Measurements from ENCODE around the gene TNNC2. TPM values are rescaled to one million over a fixed set of nuclear protein-coding genes. Genes with fewer than 3 reads are reported as not detected.

TNNC2 gene
- total RNA-seq, 2 experiments from 2014 or later: not detected

- TF ChIP-seq CTCF (IDR thresholded peaks at IDR 0.05): no peak
- CTCF ChIA-PET: interaction anchor here (0.9 to 2.4 kb wide), 3 partner anchors 10 to 173 kb away, joined by 3 to 14 read pairs (median 3); no protein-coding TSS in a partner anchor
- POLR2A ChIA-PET: no interaction called here
- Mint-ChIP-seq H3K27me3 (no peaks in the 10 kb centered on the region), H3K27ac (no peak overlapping the region), H3K9me3 (no peaks in the 10 kb centered on the region), H3K4me1 (ENCODE audit: low read depth) (peaks cover 17% of the 10 kb centered on the region), H3K36me3 (ENCODE audit: low read depth) (peaks cover 29% of the 10 kb centered on the region), H3K4me3 (no peak overlapping the region)
- DNase-seq (no peak), ATAC-seq (no peak)
- intact Hi-C loops (cut with micrococcal nuclease): no loop called here
These were observed 30.6 kb downstream of the TNNC2 start for GRCh38 chr20:45796337-45797065.

DNA sequence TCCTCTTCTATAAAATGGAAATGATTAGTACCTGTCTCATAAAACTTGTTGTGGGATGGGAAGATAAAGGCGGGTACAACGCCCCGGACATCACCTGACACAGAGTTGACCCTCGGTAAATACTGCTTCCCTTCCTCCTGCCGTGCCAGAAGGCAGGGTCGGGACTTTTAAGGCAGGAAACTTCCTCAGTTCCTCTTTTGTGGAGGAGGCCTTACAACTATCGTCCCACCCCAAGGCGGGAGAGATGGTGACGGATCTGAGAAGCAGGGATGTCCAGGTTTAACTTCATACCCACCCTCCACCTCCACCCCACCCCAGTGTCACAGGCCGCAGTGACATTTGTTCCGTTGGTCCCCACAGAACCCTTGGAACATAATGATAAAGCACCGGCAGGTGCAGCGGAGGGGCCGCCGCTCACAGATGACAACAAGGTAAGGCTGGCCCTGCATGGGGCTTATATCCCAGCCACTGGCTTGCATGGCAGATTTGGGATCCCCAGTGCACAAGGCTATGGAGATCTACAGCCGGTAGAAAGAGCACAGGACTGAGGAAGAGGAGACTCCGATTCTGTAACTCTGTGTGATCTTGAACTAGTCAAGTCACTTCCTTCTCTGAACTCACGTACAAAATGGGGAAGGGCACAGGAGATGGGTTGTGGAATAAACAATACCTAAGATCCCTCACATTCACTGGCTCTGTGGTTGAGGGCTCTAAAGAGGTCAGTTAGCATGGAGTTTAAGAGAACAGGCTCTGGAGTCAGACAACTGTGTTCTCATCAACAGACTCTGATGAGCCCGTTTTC is 34.6 kb downstream of the TNNC2 start:
- intact Hi-C loops (cut with micrococcal nuclease): no loop called here
- Mint-ChIP-seq H3K27me3 (no peaks in the 10 kb centered on the region), H3K4me3 (peak overlapping the region; percentile 80), H3K9me3 (no peaks in the 10 kb centered on the region), H3K4me1 (ENCODE audit: low read depth) (peaks cover 15% of the 10 kb centered on the region), H3K36me3 (ENCODE audit: low read depth) (peaks cover 24% of the 10 kb centered on the region), H3K27ac (peak overlapping the region; percentile 93)
- DNase-seq: peak; percentile 19
- ATAC-seq: peak; percentile 4
- ChIA-PET CTCF (interaction anchor here (1.1 to 3.1 kb wide), 3 partner anchors 21 to 195 kb away, joined by 4 to 15 read pairs (median 7); no protein-coding TSS in a partner anchor), POLR2A (interaction anchor here (1.1 to 1.2 kb wide), 2 partner anchors 13 to 178 kb away, joined by 3 to 4 read pairs; no protein-coding TSS in a partner anchor)
- TF ChIP-seq CTCF (IDR thresholded peaks at IDR 0.05): no peak

GRCh38 chr20:45788351-45788750 is 38.8 kb downstream of the TNNC2 start:
- no peak for DNase-seq
- H3K36me3 Mint-ChIP-seq (ENCODE audit: low read depth): peaks cover 3% of the 10 kb centered on the region
- TF ChIP-seq CTCF (IDR thresholded peaks at IDR 0.05): no peak
- POLR2A ChIA-PET: no interaction called here
- no peak for ATAC-seq
- intact Hi-C loops (cut with micrococcal nuclease): no loop called here
- CTCF ChIA-PET: interaction anchor here (1.2 to 2.8 kb wide), 3 partner anchors 8 to 17 kb away, joined by 4 to 19 read pairs (median 9); no protein-coding TSS in a partner anchor
- H3K27ac Mint-ChIP-seq: no peak overlapping the region
- H3K4me1 Mint-ChIP-seq (ENCODE audit: low read depth): peaks cover 15% of the 10 kb centered on the region
- no peak overlapping the region for H3K4me3 Mint-ChIP-seq
- H3K27me3 Mint-ChIP-seq: no peaks in the 10 kb centered on the region
- H3K9me3 Mint-ChIP-seq: no peaks in the 10 kb centered on the region

- intact Hi-C loops (cut with micrococcal nuclease): no loop called here
- Mint-ChIP-seq H3K4me1 (ENCODE audit: low read depth) (peaks cover 6% of the 10 kb centered on the region), H3K36me3 (ENCODE audit: low read depth) (no peaks in the 10 kb centered on the region), H3K27me3 (no peaks in the 10 kb centered on the region), H3K27ac (no peak overlapping the region), H3K9me3 (no peaks in the 10 kb centered on the region), H3K4me3 (no peak overlapping the region)
- DNase-seq (no peak), ATAC-seq (no peak)
- ChIA-PET CTCF (interaction anchor here (1.0 to 1.3 kb wide), 2 partner anchors 12 to 15 kb away, joined by 4 to 8 read pairs; no protein-coding TSS in a partner anchor), POLR2A (no interaction called here)
- no peak for TF ChIP-seq CTCF (IDR thresholded peaks at IDR 0.05)
These were observed 43.3 kb downstream of the TNNC2 start for GRCh38 chr20:45783656-45784294.
